GM12873 (cell line): Measurements from ENCODE around the gene PEX11B.

Source experiments
- TF ChIP-seq, protein P1 (sequence below): IDR thresholded peaks from 2 replicates; pipeline ENCODE4 v1.5.1; 2012; ENCODE audit warnings: low read depth, mild to moderate bottlenecking, moderate library complexity, low read length, control low read depth; ENCODE audit not compliant: insufficient read depth; ENCODE audit errors: missing control alignments

PEX11B gene

DNA sequence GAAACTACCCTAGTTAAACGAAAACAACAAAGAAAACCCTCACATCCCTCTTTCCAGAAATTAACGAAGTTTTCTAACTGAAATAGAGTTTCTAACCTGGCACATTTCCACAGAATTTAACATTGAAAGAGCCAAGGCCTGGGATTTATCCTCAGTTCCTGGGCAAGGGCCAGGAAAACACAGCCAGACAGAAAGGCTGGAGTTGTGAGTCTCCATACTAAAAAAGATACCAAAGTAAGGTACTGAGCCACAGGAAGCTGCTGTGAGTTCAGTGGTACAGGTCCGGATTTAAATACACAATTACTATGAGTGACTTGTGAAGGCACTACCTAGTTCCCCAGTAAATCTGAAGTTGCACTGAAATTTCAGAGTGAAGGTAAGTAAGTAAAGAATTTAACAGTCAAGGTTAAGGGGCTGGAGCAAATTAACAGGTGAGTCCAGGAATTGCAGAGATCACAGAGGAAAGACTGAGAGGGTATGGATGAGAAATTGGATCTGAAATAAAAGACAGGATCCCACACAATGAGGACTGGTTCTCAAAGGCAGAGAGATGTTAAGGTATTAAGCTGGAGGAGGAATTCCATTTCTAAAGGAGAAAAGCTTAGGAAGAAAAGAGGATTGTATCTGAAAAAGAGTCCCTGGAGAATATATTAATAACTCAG lies 38.4 kb upstream of the PEX11B start:
- TF ChIP-seq, protein P1, sequence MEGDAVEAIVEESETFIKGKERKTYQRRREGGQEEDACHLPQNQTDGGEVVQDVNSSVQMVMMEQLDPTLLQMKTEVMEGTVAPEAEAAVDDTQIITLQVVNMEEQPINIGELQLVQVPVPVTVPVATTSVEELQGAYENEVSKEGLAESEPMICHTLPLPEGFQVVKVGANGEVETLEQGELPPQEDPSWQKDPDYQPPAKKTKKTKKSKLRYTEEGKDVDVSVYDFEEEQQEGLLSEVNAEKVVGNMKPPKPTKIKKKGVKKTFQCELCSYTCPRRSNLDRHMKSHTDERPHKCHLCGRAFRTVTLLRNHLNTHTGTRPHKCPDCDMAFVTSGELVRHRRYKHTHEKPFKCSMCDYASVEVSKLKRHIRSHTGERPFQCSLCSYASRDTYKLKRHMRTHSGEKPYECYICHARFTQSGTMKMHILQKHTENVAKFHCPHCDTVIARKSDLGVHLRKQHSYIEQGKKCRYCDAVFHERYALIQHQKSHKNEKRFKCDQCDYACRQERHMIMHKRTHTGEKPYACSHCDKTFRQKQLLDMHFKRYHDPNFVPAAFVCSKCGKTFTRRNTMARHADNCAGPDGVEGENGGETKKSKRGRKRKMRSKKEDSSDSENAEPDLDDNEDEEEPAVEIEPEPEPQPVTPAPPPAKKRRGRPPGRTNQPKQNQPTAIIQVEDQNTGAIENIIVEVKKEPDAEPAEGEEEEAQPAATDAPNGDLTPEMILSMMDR: no peak

DNA sequence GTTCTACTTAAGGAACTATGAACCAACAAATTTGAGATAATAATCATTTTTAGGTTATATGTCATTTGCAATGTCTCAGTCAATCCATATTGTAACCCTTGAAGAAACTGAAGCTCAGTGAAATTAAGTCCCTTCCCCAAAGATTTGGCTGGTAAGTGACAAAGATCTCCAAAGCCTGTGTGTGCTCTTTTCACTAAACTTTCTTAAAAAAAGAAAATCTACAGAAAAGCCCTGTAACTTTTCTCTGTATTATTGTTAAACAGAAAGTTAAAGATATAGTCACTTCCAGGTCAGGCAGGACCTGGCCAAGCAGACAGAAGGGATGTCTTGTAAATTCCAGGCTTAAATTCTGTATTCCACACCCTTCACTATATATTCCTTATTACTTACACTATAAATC lies 37.8 kb upstream of the PEX11B start:
- TF ChIP-seq, protein P1: no peak

DNA sequence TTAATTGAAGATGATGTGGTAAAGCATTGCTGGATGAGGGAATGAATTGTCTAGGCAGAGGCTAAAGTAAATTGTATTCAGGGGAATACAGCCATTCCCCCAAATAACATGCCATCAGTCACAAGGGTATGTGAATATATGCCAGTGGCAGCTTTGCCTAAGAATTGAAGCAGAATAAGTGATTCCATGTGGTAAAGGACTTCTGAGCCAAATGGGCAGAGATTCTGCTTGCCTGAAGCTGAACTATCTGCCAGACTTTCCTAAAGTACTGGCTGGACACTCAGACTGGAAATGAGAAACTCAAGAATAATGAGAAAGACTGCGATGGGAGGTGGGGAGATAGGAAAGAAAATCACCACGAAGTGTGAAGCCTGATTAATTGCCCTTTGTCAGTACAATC lies 36.9 kb upstream of the PEX11B start:
- TF ChIP-seq, protein P1: no peak

GRCh38 chr1:145953861-145954260 lies 35.3 kb upstream of the PEX11B start:
- TF ChIP-seq, protein P1: no peak

- TF ChIP-seq, protein P1: no peak
Observed at GRCh38 chr1:145952903-145953302, 34.4 kb upstream of the PEX11B start.

DNA sequence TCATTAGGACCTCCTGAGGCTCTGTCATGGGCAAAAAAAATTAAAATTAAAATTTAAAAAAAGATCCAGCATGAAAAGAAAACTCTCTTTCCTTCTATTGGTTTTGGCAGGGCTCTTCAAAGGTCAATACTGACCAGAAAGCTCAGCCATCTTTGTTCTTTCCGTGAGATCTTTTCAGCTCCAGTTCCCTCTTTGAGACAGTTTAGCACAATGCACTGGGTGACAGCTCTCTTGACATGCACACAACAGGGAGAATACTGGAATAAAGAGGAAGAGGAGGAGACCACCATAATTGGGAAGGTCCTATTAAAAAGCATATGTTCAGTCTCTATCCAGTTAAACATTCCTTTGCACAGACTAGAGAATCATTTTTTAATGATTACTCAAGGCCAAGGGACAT lies 33.0 kb upstream of the PEX11B start:
- TF ChIP-seq, protein P1: no peak

DNA sequence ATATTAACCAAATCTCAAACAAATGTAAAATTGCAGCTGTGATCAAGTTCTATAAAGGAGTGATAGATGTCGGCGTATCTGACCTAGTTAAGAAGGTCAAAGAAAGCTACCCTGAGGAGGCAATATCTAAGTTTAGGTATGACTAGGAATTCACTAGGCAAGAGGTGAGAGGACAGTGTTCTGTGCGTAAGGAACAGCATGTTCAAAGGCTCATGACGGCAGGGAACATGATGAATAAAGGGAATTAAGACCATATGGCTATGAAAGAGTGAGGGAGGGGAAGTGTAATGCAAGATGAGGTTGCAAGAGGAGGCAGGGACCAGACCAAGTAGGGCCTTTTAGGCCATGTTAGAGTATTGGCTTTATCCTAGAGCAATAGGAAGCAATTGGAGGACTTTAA lies 30.7 kb upstream of the PEX11B start:
- TF ChIP-seq, protein P1: no peak
